ENCODE results near the gene ZNF532. TPM values are rescaled to one million over a fixed set of nuclear protein-coding genes. Genes with fewer than 3 reads are reported as not detected.

Gene ZNF532
- total RNA-seq, 1 experiment from 2014 or later: 258 TPM

DNA sequence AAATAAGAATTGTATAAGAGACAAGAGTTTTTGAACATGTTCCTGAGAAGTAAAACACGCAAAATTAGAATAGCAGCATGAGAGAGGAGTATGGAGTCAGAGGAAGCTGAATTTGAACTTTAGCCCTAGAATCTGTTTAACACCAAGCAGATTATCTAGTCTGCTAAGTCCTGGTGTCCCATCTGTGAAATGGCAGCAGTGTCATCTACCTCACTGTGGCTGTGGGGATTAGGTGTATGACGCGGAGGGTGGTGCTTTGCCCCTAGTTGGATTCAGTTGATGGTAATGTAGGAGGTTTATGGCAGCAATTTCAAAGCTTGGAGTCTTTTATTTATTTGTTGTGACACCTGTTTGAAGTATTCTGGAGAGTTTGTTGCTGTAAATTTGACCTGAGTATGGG is 79.2 kb downstream of the ZNF532 start:
- H3K36me3 Mint-ChIP-seq (ENCODE audit: insufficient read depth in 1 of 3, low read depth in 3 of 3): peaks cover 42 to 88% (median 87%) of the 10 kb centered on the region in 3 experiments
- H4K5ac ChIP-seq (ENCODE audit: insufficient read length, low read depth, low read length): no peak overlapping the region
- TF ChIP-seq, protein P1, sequence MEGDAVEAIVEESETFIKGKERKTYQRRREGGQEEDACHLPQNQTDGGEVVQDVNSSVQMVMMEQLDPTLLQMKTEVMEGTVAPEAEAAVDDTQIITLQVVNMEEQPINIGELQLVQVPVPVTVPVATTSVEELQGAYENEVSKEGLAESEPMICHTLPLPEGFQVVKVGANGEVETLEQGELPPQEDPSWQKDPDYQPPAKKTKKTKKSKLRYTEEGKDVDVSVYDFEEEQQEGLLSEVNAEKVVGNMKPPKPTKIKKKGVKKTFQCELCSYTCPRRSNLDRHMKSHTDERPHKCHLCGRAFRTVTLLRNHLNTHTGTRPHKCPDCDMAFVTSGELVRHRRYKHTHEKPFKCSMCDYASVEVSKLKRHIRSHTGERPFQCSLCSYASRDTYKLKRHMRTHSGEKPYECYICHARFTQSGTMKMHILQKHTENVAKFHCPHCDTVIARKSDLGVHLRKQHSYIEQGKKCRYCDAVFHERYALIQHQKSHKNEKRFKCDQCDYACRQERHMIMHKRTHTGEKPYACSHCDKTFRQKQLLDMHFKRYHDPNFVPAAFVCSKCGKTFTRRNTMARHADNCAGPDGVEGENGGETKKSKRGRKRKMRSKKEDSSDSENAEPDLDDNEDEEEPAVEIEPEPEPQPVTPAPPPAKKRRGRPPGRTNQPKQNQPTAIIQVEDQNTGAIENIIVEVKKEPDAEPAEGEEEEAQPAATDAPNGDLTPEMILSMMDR (conservative IDR thresholded peaks at IDR 0.05): no peak
- H3K27ac ChIP-seq (ENCODE audit: insufficient read length, low read depth, low read length): no peak overlapping the region
- H2AK5ac ChIP-seq (ENCODE audit: insufficient read length, low read length): no peak overlapping the region
- DNase-seq: no peak
- no peak overlapping the region for H3K4ac ChIP-seq (ENCODE audit: low read depth, low read length)
- H4K8ac ChIP-seq (replicated peaks; ENCODE audit: insufficient read length, low read depth, low read length): no peak overlapping the region
- H4K91ac ChIP-seq (ENCODE audit: insufficient read length, low read depth, low read length): no peak overlapping the region
- H2BK15ac ChIP-seq (ENCODE audit: low read depth, low read length): no peak overlapping the region
- no peak overlapping the region for H3K4me2 ChIP-seq (ENCODE audit: insufficient read depth, insufficient read length, low read length)
- H3T11ph ChIP-seq (ENCODE audit: low read length): no peak overlapping the region
- no peak overlapping the region for H3K23ac ChIP-seq (ENCODE audit: insufficient read length, low read depth, low read length)
- H3K56ac ChIP-seq (ENCODE audit: insufficient read length, low read depth, low read length): no peak overlapping the region
- H2BK20ac ChIP-seq (ENCODE audit: low read depth, low read length, poor library complexity, severe bottlenecking): no peak overlapping the region
- no peaks in the 10 kb centered on the region for H3K27me3 Mint-ChIP-seq (ENCODE audit: low read depth)
- H3K14ac ChIP-seq (ENCODE audit: insufficient read depth, low read length): no peak overlapping the region
- H3K27ac Mint-ChIP-seq: peak overlapping the region; percentile 21 to 75 (median 72); a peak in 6 of 7 replicates
- H3K79me1 ChIP-seq (ENCODE audit: insufficient read depth, low read depth, low read length, poor library complexity, severe bottlenecking): peaks cover 10% of the 10 kb centered on the region
- no peaks in the 10 kb centered on the region for H3K23me2 ChIP-seq (ENCODE audit: insufficient read length, low read depth, low read length, poor library complexity, severe bottlenecking)
- H3K9me3 ChIP-seq (ENCODE audit: control insufficient read depth, low read depth, low read length): no peaks in the 10 kb centered on the region
- no peak overlapping the region for H3K9ac ChIP-seq (ENCODE audit: extremely low read depth, insufficient read length, low read length)
- H2BK5ac ChIP-seq (ENCODE audit: insufficient read length, low read length): no peak overlapping the region
- no peak overlapping the region for H2BK12ac ChIP-seq (ENCODE audit: insufficient read length, low read depth, low read length)
- H2AFZ ChIP-seq (ENCODE audit: low read length): no peak overlapping the region
- peaks cover 3% of the 10 kb centered on the region; the same call in 1 of the 2 replicates for H3K79me2 ChIP-seq (ENCODE audit: insufficient read depth, low read length)
- WGBS (ENCODE audit: extremely low coverage, insufficient read length, low lambda C conversion rate): no CpG with 5 or more reads among the region's 3 CpGs
- H3K4me1 ChIP-seq (ENCODE audit: insufficient read depth, low read length): no peaks in the 10 kb centered on the region
- H3K9me3 Mint-ChIP-seq: no peaks in the 10 kb centered on the region
- H3K4me3 Mint-ChIP-seq: no peak overlapping the region
- no peak overlapping the region for H3K18ac ChIP-seq (ENCODE audit: insufficient read length, low read depth, low read length)
- peaks cover 12 to 14% of the 10 kb centered on the region in 2 experiments; a peak in 2 of 4 replicates for H3K4me1 Mint-ChIP-seq
- H2BK120ac ChIP-seq (ENCODE audit: low read depth, low read length, poor library complexity, severe bottlenecking): no peak overlapping the region
- H4K20me1 ChIP-seq (ENCODE audit: control insufficient read depth, insufficient read depth, insufficient read length): no peaks in the 10 kb centered on the region
- H3K27me3 ChIP-seq (ENCODE audit: insufficient read depth, low read length): no peaks in the 10 kb centered on the region

All from H9 (cell line).